A673 (cell line): ENCODE data around the gene KCND2. TPM values are rescaled to one million over a fixed set of nuclear protein-coding genes. Genes with fewer than 3 reads are reported as not detected.

Experiments
- BruUV-seq: library from RNA; stranded (reverse); fragments of 400-500 nt; replicated peaks from 2 replicates; lab custom pipeline; 2021; lab: Mats Ljungman, UMichigan
- CTCF ChIA-PET: fragments of 300-600 bp; sonication (Branson Sonifier 250); formaldehyde crosslinking; loops from one replicate; lab custom pipeline; 2022; ENCODE audit warnings: antibody characterized with exemption; lab: Charles Lee
- POLR2A ChIA-PET: fragments of 300-600 bp; sonication (Branson Sonifier 250); formaldehyde crosslinking; loops from one replicate; lab custom pipeline; 2022; ENCODE audit warnings: antibody characterized with exemption; ENCODE audit not compliant: low non-redundant PET; lab: Charles Lee
- DNase-seq: peaks from one replicate; pipeline ENCODE4 v3.0.0-alpha.2; 2015; ENCODE audit warnings: low spot score
- H3K27ac ChIP-seq: fragments of 200-600 bp; sonication (generic); 2 replicates; pipeline ENCODE4 v1.5.1; 2016; ENCODE audit warnings: mixed run types, low read depth, mild to moderate bottlenecking, mixed read lengths, antibody characterized with exemption, low read length; ENCODE audit not compliant: poor library complexity, severe bottlenecking
- H3K27me3 ChIP-seq: fragments of 200-600 bp; sonication (generic); replicated peaks from 2 replicates; pipeline ENCODE4 v1.6.1; 2017; ENCODE audit warnings: mixed run types, low read depth, mild to moderate bottlenecking, mixed read lengths, antibody characterized with exemption, low read length; ENCODE audit not compliant: insufficient read depth, poor library complexity
- H3K36me3 ChIP-seq: fragments of 200-600 bp; sonication (generic); 2 replicates; pipeline ENCODE4 v1.6.1; 2016; ENCODE audit warnings: mixed run types, mild to moderate bottlenecking, mixed read lengths, antibody characterized with exemption, low read length; ENCODE audit not compliant: insufficient read depth, poor library complexity, severe bottlenecking
- H3K4me1 ChIP-seq: fragments of 200-600 bp; sonication (generic); 2 replicates; pipeline ENCODE4 v1.6.1; 2017; ENCODE audit warnings: mixed run types, mild to moderate bottlenecking, mixed read lengths, antibody characterized with exemption, low read length; ENCODE audit not compliant: insufficient read depth, poor library complexity, severe bottlenecking
- H3K4me3 ChIP-seq: fragments of 200-600 bp; sonication (generic); 2 replicates; pipeline ENCODE4 v1.5.1; 2016; ENCODE audit warnings: low read depth, mixed run types, mild to moderate bottlenecking, mixed read lengths, low read length; ENCODE audit not compliant: poor library complexity, severe bottlenecking
- H3K9me3 ChIP-seq: fragments of 200-600 bp; sonication (generic); 2 replicates; pipeline ENCODE4 v1.6.1; 2016; ENCODE audit warnings: mixed run types, low read depth, mild to moderate bottlenecking, mixed read lengths, antibody characterized with exemption, low read length; ENCODE audit not compliant: poor library complexity, severe bottlenecking
- EZH2 ChIP-seq: fragments of 200-600 bp; sonication (generic); IDR thresholded peaks from 2 replicates; pipeline ENCODE4 v1.6.1; 2017; ENCODE audit warnings: borderline replicate concordance, low read depth, mild to moderate bottlenecking, mixed read lengths, antibody characterized with exemption, low read length; ENCODE audit not compliant: poor library complexity, severe bottlenecking
- intact Hi-C: fragments of 100-400 bp; cut with micrococcal nuclease; formaldehyde crosslinking; loops from one replicate; pipeline ENCODE4 v1.10.0; 2022; ENCODE audit not compliant: unreplicated experiment
- total RNA-seq: library from RNA; stranded (reverse); gene quantifications from 2 replicates; pipeline ENCODE4 v1.2.3, GENCODE V29; 2021
- TF ChIP-seq, protein P1 (sequence below): fragments of 300-800, 200-600 bp; sonication (generic); conservative IDR thresholded peaks from 2 replicates; pipeline ENCODE4 v1.5.1; 2017; ENCODE audit warnings: low read depth, mild to moderate bottlenecking, antibody characterized with exemption, low read length, moderate library complexity, mixed read lengths

KCND2 gene
- total RNA-seq, 1 experiment from 2014 or later, result not detected

DNA sequence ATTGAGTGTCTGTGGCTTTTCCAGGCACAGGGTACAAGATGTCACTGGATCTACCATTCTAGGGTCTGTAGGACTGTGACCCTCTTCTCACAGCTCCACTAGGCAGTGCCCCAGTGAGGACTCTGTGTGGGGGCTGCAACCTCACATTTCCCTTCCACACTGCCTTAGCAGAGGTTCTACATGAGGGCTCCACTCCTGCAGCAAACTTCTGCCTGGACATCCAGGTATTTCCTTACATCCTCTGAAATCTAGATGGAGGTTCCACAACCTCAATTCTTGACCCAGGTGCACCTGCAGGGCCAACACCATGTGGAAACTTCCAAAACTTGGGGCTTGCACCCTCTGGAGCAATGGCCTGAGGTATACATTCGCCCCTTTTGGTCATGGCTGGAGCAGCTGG is 183.7 kb downstream of the KCND2 start:
- Histone ChIP-seq H3K9me3 (peaks cover 10% of the 10 kb centered on the region), H3K4me1 (no peaks in the 10 kb centered on the region), H3K27me3 (no peaks in the 10 kb centered on the region), H3K27ac (no peak overlapping the region), H3K4me3 (no peak overlapping the region), H3K36me3 (no peaks in the 10 kb centered on the region)
- no peak for DNase-seq
- BruUV-seq, result no TSS peak
- ChIA-PET POLR2A (no interaction called here), CTCF (no interaction called here)
- intact Hi-C loops, result no loop called here
- TF ChIP-seq, protein P1, sequence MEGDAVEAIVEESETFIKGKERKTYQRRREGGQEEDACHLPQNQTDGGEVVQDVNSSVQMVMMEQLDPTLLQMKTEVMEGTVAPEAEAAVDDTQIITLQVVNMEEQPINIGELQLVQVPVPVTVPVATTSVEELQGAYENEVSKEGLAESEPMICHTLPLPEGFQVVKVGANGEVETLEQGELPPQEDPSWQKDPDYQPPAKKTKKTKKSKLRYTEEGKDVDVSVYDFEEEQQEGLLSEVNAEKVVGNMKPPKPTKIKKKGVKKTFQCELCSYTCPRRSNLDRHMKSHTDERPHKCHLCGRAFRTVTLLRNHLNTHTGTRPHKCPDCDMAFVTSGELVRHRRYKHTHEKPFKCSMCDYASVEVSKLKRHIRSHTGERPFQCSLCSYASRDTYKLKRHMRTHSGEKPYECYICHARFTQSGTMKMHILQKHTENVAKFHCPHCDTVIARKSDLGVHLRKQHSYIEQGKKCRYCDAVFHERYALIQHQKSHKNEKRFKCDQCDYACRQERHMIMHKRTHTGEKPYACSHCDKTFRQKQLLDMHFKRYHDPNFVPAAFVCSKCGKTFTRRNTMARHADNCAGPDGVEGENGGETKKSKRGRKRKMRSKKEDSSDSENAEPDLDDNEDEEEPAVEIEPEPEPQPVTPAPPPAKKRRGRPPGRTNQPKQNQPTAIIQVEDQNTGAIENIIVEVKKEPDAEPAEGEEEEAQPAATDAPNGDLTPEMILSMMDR, result no peak
- no peak for TF ChIP-seq EZH2

DNA sequence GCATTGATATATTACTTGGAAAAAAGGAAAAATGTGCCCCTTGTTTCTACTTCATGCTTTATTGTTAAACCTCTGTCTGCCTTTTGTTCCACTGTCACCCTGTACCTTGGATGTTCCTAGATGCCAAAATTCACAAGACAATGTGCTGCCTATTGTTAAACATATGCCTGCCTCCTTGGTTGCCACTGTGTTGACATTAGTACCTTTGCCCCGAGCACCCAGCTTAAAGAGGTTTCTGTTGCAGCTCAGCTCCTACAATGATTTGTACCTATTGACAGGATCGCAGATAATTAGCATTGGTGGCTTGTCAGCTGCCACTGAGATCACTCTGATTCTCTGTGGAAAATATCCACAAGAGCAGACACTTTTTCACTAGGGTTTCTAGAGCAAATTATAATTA is 188.0 kb downstream of the KCND2 start:
- intact Hi-C loops, result no loop called here
- no TSS peak for BruUV-seq
- ChIA-PET POLR2A (no interaction called here), CTCF (no interaction called here)
- no peaks in the 10 kb centered on the region for H3K4me1 ChIP-seq
- peaks cover 10% of the 10 kb centered on the region for H3K9me3 ChIP-seq
- DNase-seq, result no peak
- H3K27ac ChIP-seq, result no peak overlapping the region
- TF ChIP-seq, protein P1, result no peak
- no peak for TF ChIP-seq EZH2
- H3K36me3 ChIP-seq, result no peaks in the 10 kb centered on the region
- H3K27me3 ChIP-seq, result no peaks in the 10 kb centered on the region
- no peak overlapping the region for H3K4me3 ChIP-seq

DNA sequence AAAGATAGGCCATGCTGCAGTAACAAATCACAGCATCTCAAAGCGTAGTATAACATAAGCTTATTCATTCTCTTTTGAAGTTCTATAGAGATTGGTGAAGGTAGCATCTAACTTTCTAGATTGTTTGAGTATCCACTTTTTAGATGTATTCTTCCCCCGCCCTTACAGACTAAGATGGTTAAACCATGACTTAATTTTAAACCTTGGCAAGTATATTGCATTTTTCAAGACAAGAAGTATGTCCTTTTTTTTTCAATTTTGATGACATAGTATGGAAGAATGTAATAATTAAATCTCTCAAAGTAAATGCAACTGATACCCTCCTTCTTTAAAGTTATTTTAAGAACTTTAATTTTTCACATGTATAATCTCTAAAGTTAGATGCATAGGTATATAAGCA is 190.0 kb downstream of the KCND2 start:
- ChIA-PET CTCF (no interaction called here), POLR2A (no interaction called here)
- intact Hi-C loops, result no loop called here

More for the DNA sequence above, 190.0 kb downstream of the KCND2 start:
- H3K4me1 ChIP-seq, result no peaks in the 10 kb centered on the region
- TF ChIP-seq EZH2, result no peak
- TF ChIP-seq, protein P1, result no peak
- DNase-seq, result no peak
- H3K9me3 ChIP-seq, result no peaks in the 10 kb centered on the region
- H3K4me3 ChIP-seq, result no peak overlapping the region
- BruUV-seq, result no TSS peak
- no peak overlapping the region for H3K27ac ChIP-seq
- H3K36me3 ChIP-seq, result no peaks in the 10 kb centered on the region
- H3K27me3 ChIP-seq, result no peaks in the 10 kb centered on the region
